GM18507 (cell line): Measurements from ENCODE around the gene ASPRV1.

Source experiments
- DNase-seq: peaks from one replicate; pipeline ENCODE4 v3.0.0; 2011; ENCODE audit warnings: low read depth; ENCODE audit not compliant: insufficient read length; ENCODE audit errors: extremely low spot score
- FAIRE-seq: peaks from 2 replicates; lab custom pipeline; 2011; peaks lifted over from hg19 to GRCh38; lab: Jason Lieb, UNC

Gene ASPRV1

DNA sequence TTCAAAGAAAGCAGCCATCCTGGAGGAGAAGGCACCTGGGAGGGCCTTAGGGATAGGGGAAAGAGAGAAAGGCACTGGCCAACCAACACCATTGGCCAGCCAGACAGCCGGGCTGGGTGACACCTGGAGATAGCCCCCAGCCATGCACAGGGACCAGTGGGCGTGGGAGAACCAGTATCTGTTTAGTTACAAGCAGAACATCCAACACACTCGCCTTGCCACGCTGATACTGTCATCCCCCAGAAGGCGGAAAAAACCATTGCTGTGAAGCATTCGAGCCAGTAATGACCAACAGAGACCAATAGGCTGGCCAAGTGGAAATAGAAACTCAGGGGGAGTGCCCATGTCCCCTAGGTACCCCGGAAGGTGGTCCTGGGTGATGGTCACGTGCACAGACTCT lies 15.5 kb downstream of the ASPRV1 start:
- DNase-seq (no peak), FAIRE-seq (no peak)

DNA sequence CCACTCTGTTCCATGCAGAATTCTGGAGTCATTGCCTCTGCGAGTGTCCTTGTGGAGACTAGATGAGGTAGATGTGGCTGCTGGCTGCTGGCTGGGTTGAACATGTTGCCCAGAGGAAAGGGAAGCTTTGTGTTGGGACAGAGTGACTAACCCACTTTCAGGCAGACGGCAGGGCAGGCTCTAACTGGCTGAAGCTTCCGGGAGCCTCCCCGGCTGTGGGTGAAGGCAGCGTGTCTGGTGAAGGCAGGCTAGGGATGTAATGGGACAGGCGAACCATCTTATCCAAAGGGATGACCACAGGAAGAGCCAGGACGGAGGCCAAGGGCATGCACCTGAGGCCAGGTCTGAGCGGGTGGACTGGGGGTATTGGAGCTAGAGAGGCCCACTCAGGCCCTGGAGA lies 16.0 kb downstream of the ASPRV1 start:
- FAIRE-seq (no peak), DNase-seq (no peak)

DNA sequence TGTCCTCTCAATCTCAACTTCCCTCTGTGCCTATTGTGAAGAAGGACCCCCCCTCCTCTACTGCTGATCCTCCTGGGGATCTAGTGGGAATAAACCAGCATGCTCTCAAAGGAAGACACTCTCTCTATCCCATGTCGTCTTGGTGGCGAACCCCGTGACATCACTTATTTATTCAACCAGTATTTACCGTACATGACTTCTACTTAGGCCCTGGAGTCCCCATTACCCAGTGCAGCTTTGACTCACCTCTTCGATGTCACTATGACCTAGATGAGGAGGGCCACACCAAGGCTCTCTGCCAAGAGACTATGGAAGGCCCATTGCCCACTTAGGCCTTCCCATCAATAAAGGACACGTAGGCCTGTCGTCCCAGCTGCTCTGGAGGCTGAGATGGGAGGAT lies 16.7 kb downstream of the ASPRV1 start:
- no peak for FAIRE-seq
- DNase-seq, result no peak

GRCh38 chr2:69943843-69944525 lies 17.4 kb downstream of the ASPRV1 start:
- no peak for FAIRE-seq
- DNase-seq, result no peak

DNA sequence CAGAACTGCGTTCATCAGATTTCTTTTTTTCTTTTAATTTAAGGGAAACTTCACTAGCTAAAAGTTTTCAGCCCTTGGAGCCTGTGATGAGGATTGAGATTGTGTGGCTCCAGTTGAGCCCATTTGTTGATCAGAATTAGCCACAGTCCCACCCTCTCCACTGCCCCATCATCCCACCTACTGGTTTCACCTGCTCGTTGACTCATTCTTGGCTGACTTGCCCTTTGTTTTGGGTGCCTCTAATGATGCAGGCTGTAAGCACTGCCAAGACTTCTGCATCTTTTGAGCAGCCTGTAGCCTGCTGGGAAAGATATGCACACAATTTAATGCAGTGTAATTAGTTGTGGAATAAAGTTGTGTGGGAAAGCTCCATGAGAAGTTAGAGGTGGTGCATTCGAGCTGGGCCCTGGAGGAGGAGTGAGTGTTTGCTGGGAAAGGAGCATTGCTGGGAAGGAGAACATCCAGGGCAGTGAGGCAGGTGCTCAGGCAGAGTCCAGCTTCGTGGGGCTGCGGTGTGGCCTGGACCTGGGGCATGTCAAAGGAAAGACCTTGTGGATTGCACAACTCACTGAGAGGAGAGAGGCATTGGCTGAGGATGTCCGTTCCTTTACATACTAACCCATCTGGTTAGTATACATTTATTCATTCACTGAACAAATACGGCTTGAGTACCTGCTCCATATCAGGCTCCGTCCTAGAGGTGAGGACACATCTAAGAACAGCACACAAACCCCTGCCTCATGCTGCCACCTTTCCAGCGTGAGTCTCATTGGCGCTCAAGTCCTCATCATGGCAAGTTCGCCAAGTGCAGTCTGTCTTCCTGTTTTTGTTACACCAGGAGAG lies 18.2 kb downstream of the ASPRV1 start:
- DNase-seq, result no peak
- FAIRE-seq, result no peak

DNA sequence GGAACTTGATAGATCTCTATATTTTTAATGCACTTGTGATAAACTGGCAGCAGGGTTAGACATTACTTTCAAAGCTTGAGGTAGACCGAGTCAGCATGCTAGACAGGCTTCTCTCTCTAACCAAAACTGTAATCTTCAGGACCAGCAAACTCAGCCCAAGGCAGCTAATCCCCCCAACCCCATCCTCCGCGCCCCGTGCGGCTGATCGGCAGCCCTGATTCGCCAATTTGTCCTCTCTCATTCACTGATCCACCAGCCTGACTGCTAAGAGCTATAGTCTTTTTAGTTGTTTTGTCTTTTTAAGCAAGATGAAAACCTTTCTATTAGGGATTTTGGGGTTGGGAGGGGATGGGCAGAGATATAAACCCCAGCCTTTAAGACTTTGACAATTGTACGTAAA lies 20.7 kb downstream of the ASPRV1 start:
- FAIRE-seq (no peak), DNase-seq (no peak)

GRCh38 chr2:69939722-69940121 lies 21.7 kb downstream of the ASPRV1 start:
- FAIRE-seq (no peak), DNase-seq (no peak)

GRCh38 chr2:69937968-69938367 lies 23.5 kb downstream of the ASPRV1 start:
- DNase-seq (no peak), FAIRE-seq (no peak)

DNA sequence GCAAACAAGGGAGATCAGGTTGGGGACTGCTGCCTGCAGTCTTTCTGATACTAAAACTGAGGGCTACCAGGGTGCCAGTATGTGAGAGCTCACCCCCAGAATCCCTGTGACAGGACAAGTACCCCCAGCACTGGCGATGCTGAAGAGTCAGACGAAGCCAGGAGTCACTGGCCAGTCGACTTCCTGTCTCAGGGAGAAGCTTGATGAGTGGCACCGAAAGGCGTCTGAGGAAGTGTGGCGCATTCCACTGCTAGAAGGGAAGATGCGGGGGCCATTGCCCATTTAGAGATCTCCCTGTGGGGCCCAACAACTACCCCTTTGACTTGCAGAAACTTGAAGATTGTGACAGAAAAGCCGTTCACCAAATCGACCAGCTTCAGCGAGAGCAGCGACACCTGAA lies 24.5 kb downstream of the ASPRV1 start:
- DNase-seq (no peak), FAIRE-seq (no peak)

GRCh38 chr2:69935011-69935410 lies 26.4 kb downstream of the ASPRV1 start:
- FAIRE-seq, result no peak
- no peak for DNase-seq

GRCh38 chr2:69934614-69934908 lies 26.9 kb downstream of the ASPRV1 start:
- FAIRE-seq (no peak), DNase-seq (no peak)

GRCh38 chr2:69933839-69934613 lies 27.4 kb downstream of the ASPRV1 start:
- FAIRE-seq (no peak), DNase-seq (no peak)

- no peak for FAIRE-seq
- DNase-seq, result no peak
Observed at GRCh38 chr2:69933254-69933828, 28.1 kb downstream of the ASPRV1 start.

DNA sequence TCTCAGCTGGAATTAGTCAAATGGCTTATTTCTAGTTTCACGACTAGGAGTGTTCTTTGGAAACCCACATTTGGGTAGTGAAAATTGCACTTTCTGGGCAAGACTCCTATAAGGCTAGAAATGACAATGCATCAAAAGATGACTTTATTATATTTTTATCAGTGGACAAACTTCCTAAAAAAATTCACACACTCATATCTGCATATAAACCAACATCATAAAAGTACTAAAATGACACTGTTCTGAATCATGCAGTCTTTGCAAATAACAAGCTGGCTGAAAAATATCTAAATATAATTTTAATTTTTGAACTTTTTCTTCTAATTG lies 28.9 kb downstream of the ASPRV1 start:
- no peak for DNase-seq
- FAIRE-seq, result no peak

DNA sequence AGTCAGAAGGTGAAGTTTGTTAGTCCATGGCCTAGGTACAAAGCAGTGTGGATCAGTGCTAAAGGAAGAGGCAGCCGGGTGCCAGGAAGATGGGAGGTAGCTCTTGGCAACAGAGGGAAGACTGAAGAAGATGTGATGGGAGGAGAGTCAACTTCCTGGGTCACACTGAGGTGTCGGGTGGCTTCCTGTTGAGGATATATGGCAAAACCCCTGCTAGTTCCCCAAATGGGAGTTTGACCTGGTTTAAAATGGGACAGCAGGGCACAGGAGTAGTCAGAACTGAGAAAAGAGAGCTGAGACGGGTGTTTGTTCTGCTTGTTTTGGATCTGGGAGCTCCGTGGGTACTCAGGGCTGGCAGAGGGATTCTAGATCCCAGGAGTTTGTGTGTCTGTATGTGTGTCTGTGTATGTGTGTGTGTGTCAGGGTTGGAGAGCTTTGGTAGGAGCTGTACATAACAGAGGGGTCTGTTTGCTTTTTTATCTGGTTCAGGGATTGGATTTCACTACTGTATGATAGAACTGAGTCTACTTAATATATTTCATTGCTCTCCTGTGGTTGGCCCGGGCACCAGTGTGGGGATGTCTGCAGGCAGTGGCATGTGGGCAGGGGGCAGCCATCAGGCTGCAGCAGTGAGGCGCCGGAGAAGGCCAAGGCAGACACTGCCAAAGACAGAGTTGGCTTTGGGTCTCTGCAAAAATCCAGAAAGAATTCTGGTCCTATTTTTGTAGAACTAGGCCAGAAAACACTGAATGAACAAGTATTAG lies 29.4 kb downstream of the ASPRV1 start:
- no peak for FAIRE-seq
- no peak for DNase-seq

- no peak for FAIRE-seq
- no peak for DNase-seq
Observed at GRCh38 chr2:69926849-69927515, 34.4 kb downstream of the ASPRV1 start.

DNA sequence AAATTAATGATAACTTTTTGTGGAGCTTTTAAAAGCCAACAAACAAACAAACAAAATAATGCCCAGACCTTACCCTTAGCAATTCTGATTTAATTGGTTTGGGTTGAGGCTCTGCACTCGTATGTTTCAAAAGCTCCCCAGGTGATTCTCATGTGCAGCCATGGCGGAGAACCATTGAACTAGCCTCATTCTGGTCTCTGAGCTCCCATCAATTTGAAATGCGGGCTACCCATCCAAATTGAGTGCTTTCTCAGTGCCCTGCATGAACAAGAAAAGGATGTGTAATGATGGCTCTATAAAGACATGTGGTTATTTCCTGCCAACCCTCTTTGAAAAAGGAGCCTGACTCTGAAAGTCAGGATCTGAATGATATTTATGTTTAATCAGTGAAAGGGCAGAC lies 38.3 kb downstream of the ASPRV1 start:
- DNase-seq (no peak), FAIRE-seq (no peak)

GRCh38 chr2:69918401-69918800 lies 43.0 kb downstream of the ASPRV1 start:
- FAIRE-seq (no peak), DNase-seq (no peak)

DNA sequence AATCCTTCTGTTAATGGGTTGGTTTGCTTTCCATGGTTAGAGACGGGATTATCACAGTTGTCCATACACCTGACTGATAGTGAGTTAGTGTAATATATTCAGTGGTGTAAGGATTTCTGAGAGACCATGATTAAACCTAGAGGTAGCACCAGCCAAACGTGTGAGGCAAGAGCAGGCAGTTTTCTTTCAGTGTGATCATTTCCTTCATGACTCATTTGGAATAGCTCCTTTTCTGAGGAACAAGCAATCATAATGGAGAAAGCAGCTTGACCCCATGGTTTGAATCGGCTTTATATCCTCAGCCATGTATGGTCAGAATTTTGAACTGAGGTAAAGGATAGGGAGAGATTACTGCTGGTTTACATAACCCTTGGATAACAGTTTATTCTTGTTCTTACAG lies 43.6 kb downstream of the ASPRV1 start:
- FAIRE-seq (no peak), DNase-seq (no peak)
